HEK293T (cell line): ENCODE data around the gene KLF17.

Experiments
- ARNT ChIP-seq: fragments of 450-650 bp; IDR thresholded peaks from 2 replicates; pipeline ENCODE4 v1.6.1; 2017; ENCODE audit warnings: mild to moderate bottlenecking
- BHLHE40 ChIP-seq: fragments of 450-650 bp; IDR thresholded peaks from 2 replicates; pipeline ENCODE4 v1.6.1; 2016; ENCODE audit warnings: mild to moderate bottlenecking, moderate library complexity, borderline replicate concordance
- CTBP1 ChIP-seq: fragments of 450-650 bp; IDR thresholded peaks from 2 replicates; pipeline ENCODE4 v1.6.1; 2016; ENCODE audit warnings: borderline replicate concordance
- FOXA1 ChIP-seq: fragments of 450-650 bp; IDR thresholded peaks from 2 replicates; pipeline ENCODE4 v1.6.1; 2016; ENCODE audit warnings: mild to moderate bottlenecking
- FOXK2 ChIP-seq: fragments of 450-650 bp; IDR thresholded peaks from 2 replicates; pipeline ENCODE4 v1.6.1; 2016; ENCODE audit warnings: mild to moderate bottlenecking
- FOXM1 ChIP-seq: fragments of 450-650 bp; IDR thresholded peaks from 2 replicates; pipeline ENCODE4 v1.6.1; 2017; ENCODE audit warnings: mild to moderate bottlenecking, borderline replicate concordance
- PKNOX1 ChIP-seq: fragments of 450-650 bp; IDR thresholded peaks from 2 replicates; pipeline ENCODE4 v1.6.1; 2016
- SP1 ChIP-seq: fragments of 450-650 bp; IDR thresholded peaks from 2 replicates; pipeline ENCODE4 v1.6.1; 2017
- SUZ12 ChIP-seq: fragments of 450-650 bp; IDR thresholded peaks from 2 replicates; pipeline ENCODE4 v1.6.1; 2016; ENCODE audit warnings: mild to moderate bottlenecking
- TARDBP ChIP-seq: fragments of 450-650 bp; IDR thresholded peaks from 2 replicates; pipeline ENCODE4 v1.6.1; 2016
- ZNF384 ChIP-seq: fragments of 450-650 bp; IDR thresholded peaks from 2 replicates; pipeline ENCODE4 v1.6.1; 2016

- TF ChIP-seq FOXM1 (no peak), ARNT (no peak), SP1 (no peak), PKNOX1 (no peak), ZNF384 (no peak), FOXK2 (no peak), CTBP1 (no peak), BHLHE40 (no peak), SUZ12 (no peak), FOXA1 (no peak), TARDBP (no peak)
Measured at GRCh38 chr1:44152692-44153091, 34.1 kb downstream of the KLF17 start.
